ENCODE results near the gene GPR27. TPM values are rescaled to one million over a fixed set of nuclear protein-coding genes. Genes with fewer than 3 reads are reported as not detected.
A peak's percentile ranks its signal among the peaks of the same experiment; 100 is the strongest.

Gene GPR27
- total RNA-seq, 1 donor from 2014 or later, result 3.9 TPM

GRCh38 chr3:71710906-71711494, 42.7 kb upstream of the GPR27 start:
- no peak overlapping the region for H3K4me3 ChIP-seq (ENCODE audit: low read depth, low read length)
- no peak for DNase-seq (ENCODE audit: low read depth)
- TF ChIP-seq CTCF (conservative IDR thresholded peaks at IDR 0.05; ENCODE audit: low read depth, low read length), result peak; percentile 70

GRCh38 chr3:71713041-71713440, 40.6 kb upstream of the GPR27 start:
- TF ChIP-seq CTCF (conservative IDR thresholded peaks at IDR 0.05; ENCODE audit: low read depth, low read length), result no peak
- DNase-seq (ENCODE audit: low read depth), result no peak
- no peak overlapping the region for H3K4me3 ChIP-seq (ENCODE audit: low read depth, low read length)

- H3K4me3 ChIP-seq (ENCODE audit: low read depth, low read length), result no peak overlapping the region
- TF ChIP-seq CTCF (conservative IDR thresholded peaks at IDR 0.05; ENCODE audit: low read depth, low read length), result no peak
- DNase-seq (ENCODE audit: low read depth), result no peak
Measured at GRCh38 chr3:71714595-71714994, 39.1 kb upstream of the GPR27 start.

- TF ChIP-seq CTCF (conservative IDR thresholded peaks at IDR 0.05; ENCODE audit: low read depth, low read length), result no peak
- no peak for DNase-seq (ENCODE audit: low read depth)
Measured at GRCh38 chr3:71718072-71718471, 35.6 kb upstream of the GPR27 start.

GRCh38 chr3:71721002-71721401, 32.7 kb upstream of the GPR27 start:
- no peak for DNase-seq (ENCODE audit: low read depth)
- no peak for TF ChIP-seq CTCF (conservative IDR thresholded peaks at IDR 0.05; ENCODE audit: low read depth, low read length)
- no peak overlapping the region for H3K4me3 ChIP-seq (ENCODE audit: low read depth, low read length)

More at GRCh38 chr3:71718072-71718471, 35.6 kb upstream of the GPR27 start:
- H3K4me3 ChIP-seq (ENCODE audit: low read depth, low read length), result no peak overlapping the region

- no peak for TF ChIP-seq CTCF (conservative IDR thresholded peaks at IDR 0.05; ENCODE audit: low read depth, low read length)
Measured at GRCh38 chr3:71721651-71722157, 32.0 kb upstream of the GPR27 start.

GRCh38 chr3:71722693-71723092, 31.0 kb upstream of the GPR27 start:
- no peak overlapping the region for H3K4me3 ChIP-seq (ENCODE audit: low read depth, low read length)
- TF ChIP-seq CTCF (conservative IDR thresholded peaks at IDR 0.05; ENCODE audit: low read depth, low read length), result no peak
- no peak for DNase-seq (ENCODE audit: low read depth)

More at GRCh38 chr3:71721651-71722157, 32.0 kb upstream of the GPR27 start:
- H3K4me3 ChIP-seq (ENCODE audit: low read depth, low read length), result no peak overlapping the region
- DNase-seq (ENCODE audit: low read depth), result no peak
